NB4 (cell line): ENCODE measurements around the gene OR10A4.

Source experiments
- DNase-seq: peaks from one replicate; pipeline ENCODE4 v3.0.0; 2010; ENCODE audit warnings: low read depth
- H3K4me3 ChIP-seq: one replicate; pipeline ENCODE4 v1.5.1; 2011; ENCODE audit warnings: mild to moderate bottlenecking, low read depth, low read length, moderate library complexity
- MYC ChIP-seq: IDR thresholded peaks from 2 replicates; pipeline ENCODE4 v1.6.1; 2011; ENCODE audit warnings: low read depth, low read length
- POLR2A ChIP-seq: IDR thresholded peaks from 2 replicates; pipeline ENCODE4 v1.6.1; 2011; ENCODE audit warnings: mild to moderate bottlenecking; ENCODE audit not compliant: insufficient read length; ENCODE audit errors: extremely low read depth
- TF ChIP-seq, protein P1 (sequence below): IDR thresholded peaks from 2 replicates; pipeline ENCODE4 v1.6.1; 2011; ENCODE audit warnings: low read depth, low read length
- TF ChIP-seq, protein P2 (sequence below): IDR thresholded peaks from one replicate; pipeline ENCODE4 v1.5.1; 2012; ENCODE audit warnings: low read depth, low read length

The OR10A4 gene, protein sequence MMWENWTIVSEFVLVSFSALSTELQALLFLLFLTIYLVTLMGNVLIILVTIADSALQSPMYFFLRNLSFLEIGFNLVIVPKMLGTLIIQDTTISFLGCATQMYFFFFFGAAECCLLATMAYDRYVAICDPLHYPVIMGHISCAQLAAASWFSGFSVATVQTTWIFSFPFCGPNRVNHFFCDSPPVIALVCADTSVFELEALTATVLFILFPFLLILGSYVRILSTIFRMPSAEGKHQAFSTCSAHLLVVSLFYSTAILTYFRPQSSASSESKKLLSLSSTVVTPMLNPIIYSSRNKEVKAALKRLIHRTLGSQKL

DNA sequence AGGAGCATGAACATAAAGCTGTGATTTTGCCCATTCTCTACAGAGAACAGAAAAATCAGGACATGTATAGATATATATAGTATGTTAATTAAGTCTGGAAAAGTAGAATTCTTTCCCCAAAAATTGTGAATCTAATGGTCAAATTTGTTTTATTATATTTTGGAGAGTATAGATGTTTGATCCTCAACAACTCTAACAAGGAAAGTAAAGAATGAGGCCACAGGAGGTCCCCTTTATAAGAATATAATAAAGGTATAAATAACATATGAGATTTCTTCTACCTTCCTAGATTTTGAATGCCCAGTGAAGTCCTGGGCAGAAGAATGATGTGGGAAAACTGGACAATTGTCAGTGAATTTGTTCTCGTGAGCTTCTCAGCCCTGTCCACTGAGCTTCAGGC, at the start of gene OR10A4:
Gene OR10A4, plus strand, starts transcription at position 301 of the 400 bp plus-strand sequence. Its CDS starts 23 bp downstream, at position 324.
- TF ChIP-seq, protein P1, sequence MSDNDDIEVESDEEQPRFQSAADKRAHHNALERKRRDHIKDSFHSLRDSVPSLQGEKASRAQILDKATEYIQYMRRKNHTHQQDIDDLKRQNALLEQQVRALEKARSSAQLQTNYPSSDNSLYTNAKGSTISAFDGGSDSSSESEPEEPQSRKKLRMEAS: no peak
- TF ChIP-seq POLR2A: no peak
- TF ChIP-seq, protein P2, sequence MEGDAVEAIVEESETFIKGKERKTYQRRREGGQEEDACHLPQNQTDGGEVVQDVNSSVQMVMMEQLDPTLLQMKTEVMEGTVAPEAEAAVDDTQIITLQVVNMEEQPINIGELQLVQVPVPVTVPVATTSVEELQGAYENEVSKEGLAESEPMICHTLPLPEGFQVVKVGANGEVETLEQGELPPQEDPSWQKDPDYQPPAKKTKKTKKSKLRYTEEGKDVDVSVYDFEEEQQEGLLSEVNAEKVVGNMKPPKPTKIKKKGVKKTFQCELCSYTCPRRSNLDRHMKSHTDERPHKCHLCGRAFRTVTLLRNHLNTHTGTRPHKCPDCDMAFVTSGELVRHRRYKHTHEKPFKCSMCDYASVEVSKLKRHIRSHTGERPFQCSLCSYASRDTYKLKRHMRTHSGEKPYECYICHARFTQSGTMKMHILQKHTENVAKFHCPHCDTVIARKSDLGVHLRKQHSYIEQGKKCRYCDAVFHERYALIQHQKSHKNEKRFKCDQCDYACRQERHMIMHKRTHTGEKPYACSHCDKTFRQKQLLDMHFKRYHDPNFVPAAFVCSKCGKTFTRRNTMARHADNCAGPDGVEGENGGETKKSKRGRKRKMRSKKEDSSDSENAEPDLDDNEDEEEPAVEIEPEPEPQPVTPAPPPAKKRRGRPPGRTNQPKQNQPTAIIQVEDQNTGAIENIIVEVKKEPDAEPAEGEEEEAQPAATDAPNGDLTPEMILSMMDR: no peak
- no peak for TF ChIP-seq MYC
- H3K4me3 ChIP-seq: no peak within 1 kb of the TSS
- no peak for DNase-seq

DNA sequence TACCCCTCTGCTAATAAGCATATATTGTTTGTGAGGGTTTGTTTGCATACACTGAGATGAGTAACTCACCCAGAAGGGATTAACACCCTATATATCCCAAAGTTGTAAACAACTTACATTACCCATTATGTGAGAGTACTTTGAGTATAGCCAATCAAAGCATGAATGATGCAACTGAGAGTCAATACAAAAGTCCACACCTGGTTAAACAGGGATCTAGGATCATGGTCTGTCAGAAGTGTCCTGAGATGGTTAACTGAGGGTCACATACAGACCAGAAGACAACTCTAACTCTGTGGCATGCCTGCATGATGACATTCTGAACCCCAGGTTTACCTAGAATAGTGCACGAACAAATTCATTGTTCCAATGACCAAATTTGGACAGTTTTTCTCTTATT, 48.3 kb upstream of the OR10A4 start:
- TF ChIP-seq, protein P1: no peak
- TF ChIP-seq MYC (no peak), POLR2A (no peak)
- TF ChIP-seq, protein P2: no peak
- no peak for DNase-seq
- H3K4me3 ChIP-seq: no peak overlapping the region

DNA sequence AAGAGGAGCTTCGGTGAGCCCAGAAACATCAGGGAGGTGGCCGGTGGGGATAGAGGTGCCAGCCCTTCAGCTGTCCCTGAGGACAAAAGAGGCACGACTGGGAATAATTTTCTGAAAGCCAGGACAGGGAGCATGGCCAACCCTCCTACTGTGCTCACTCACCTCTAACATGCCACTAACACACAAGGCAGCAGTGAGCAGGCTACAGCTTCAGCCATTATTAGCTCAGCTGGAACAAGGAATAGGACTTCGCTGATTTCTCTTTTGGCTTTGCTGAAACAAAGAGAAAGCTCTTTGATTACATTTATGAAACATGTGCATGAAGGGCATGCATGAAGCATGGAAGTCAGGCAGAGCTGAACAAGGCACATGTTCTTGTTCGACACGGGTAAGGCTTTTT, 43.1 kb upstream of the OR10A4 start:
- DNase-seq: no peak
- TF ChIP-seq, protein P2: no peak
- TF ChIP-seq, protein P1: no peak
- TF ChIP-seq POLR2A: no peak
- H3K4me3 ChIP-seq: no peak overlapping the region

DNA sequence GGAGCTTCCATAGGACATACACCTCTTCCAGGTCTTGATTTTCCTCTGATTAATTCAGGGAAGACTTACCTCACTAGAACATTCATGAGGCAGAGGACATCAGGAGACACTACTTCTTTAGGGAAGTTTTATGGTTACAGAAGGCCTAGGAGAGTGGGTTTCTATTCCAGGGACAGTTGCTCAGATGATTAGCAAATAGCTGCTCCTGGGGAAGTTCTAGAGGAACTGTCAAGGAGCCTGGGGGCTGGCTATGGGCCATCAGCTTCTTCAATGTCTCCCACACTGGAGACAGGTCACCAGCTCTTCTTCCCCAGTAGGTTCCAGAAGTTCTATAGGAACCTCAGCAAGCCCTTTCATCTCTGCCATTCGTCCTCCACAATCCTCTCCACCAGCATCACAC, 42.4 kb upstream of the OR10A4 start:
- TF ChIP-seq, protein P1: no peak
- no peak for TF ChIP-seq MYC
- TF ChIP-seq POLR2A: no peak
- DNase-seq: no peak
- no peak overlapping the region for H3K4me3 ChIP-seq

DNA sequence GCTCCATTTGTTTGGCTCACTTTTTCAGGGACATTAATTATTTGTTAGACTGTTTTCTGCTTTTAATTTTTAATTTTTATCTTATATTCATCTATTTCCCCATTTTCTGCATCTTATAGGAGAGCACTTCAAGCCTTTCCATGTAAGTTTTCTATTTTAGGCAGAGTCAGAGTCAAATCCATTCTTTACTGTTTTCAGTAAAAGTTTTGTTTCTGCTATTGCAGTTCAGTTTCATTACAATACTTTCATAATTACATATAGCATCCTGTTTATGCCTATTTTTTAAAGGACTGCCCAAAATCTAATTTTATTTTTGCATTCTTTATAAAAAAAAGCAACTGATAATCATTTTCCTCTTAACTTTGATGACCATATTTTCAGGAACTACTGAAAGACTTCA, 34.7 kb upstream of the OR10A4 start:
- TF ChIP-seq, protein P1: no peak
- TF ChIP-seq MYC (no peak), POLR2A (no peak)
- TF ChIP-seq, protein P2: no peak
- H3K4me3 ChIP-seq: no peak overlapping the region
- DNase-seq: no peak

DNA sequence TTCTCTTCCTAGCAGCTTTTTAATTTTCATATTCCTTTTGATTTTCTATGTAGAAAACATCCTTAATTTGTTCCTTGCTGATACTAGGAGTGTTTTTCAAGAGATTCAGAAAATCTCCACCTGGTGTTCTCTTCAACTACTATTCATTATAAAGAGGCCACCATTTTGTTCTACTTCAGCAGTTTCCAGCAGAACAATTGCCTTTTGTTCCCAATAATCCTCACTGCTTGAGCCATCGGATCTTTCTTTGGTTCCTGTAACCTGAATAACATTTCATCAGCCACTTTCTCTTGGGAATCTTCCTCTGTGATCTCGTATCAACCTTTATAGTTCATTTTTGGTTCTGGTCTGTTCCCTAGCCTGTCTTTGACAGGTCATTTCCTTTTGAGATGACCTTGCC, 32.8 kb upstream of the OR10A4 start:
- no peak for DNase-seq
- H3K4me3 ChIP-seq: no peak overlapping the region
- TF ChIP-seq, protein P2: no peak
- no peak for TF ChIP-seq MYC
- TF ChIP-seq, protein P1: no peak
- TF ChIP-seq POLR2A: no peak
